ENCODE data around the gene ARHGAP10. TPM values are rescaled to one million over a fixed set of nuclear protein-coding genes. Genes with fewer than 3 reads are reported as not detected.

Gene ARHGAP10
- total RNA-seq, 4 donors from 2014 or later = 26.5 to 117 (median 29.7) TPM

- Histone ChIP-seq H3K4me1 (peaks cover 0 to 29% (median 3%) of the 10 kb centered on the region in 3 donors), H3K4me3 (no peak overlapping the region), H3K27me3 (no peaks in the 10 kb centered on the region), H3K36me3 (peaks cover 0 to 61% (median 0%) of the 10 kb centered on the region in 3 donors), H3K27ac (no peak overlapping the region), H3K9me3 (no peaks in the 10 kb centered on the region)
- intact Hi-C loops (cut with DNase I) = no loop called here
- TF ChIP-seq CTCF (IDR thresholded peaks at IDR 0.05) = no peak
- 72 to 81% methylated on average over 5 of the region's 5 CpGs for WGBS, 2 donors
- no peak for DNase-seq
Measured at GRCh38 chr4:148065075-148065474, 333.2 kb downstream of the ARHGAP10 start.

GRCh38 chr4:148067301-148067916 is 335.5 kb downstream of the ARHGAP10 start:
- H3K9me3 ChIP-seq = no peaks in the 10 kb centered on the region
- H3K4me1 ChIP-seq = peaks cover 0 to 18% (median 3%) of the 10 kb centered on the region in 3 donors
- 89 to 90% methylated on average over 5 of the region's 6 CpGs for WGBS, 2 donors
- DNase-seq = no peak
- H3K27me3 ChIP-seq = no peaks in the 10 kb centered on the region
- no peak overlapping the region for H3K27ac ChIP-seq
- TF ChIP-seq POLR2A (IDR thresholded peaks at IDR 0.05) (no peak), CTCF (IDR thresholded peaks at IDR 0.05) (no peak)
- H3K36me3 ChIP-seq = peaks cover 0 to 81% (median 0%) of the 10 kb centered on the region in 3 donors
- no peak overlapping the region for H3K4me3 ChIP-seq
- intact Hi-C loops (cut with DNase I) = no loop called here

GRCh38 chr4:148068065-148068911 is 336.4 kb downstream of the ARHGAP10 start:
- intact Hi-C loops (cut with DNase I) = no loop called here
- 67 to 79% methylated on average over 8 to 12 of the region's 13 CpGs for WGBS, 2 donors
- DNase-seq = no peak
- Histone ChIP-seq H3K9me3 (no peaks in the 10 kb centered on the region), H3K4me3 (no peak overlapping the region), H3K27ac (no peak overlapping the region), H3K27me3 (no peaks in the 10 kb centered on the region), H3K4me1 (peaks cover 0 to 18% (median 3%) of the 10 kb centered on the region in 3 donors), H3K36me3 (peaks cover 0 to 84% (median 0%) of the 10 kb centered on the region in 3 donors)
- TF ChIP-seq POLR2A (IDR thresholded peaks at IDR 0.05) (no peak), CTCF (IDR thresholded peaks at IDR 0.05) (no peak)

- 91 to 93% methylated on average over 11 of the region's 11 CpGs for WGBS, 2 donors
- Histone ChIP-seq H3K4me1 (peaks cover 0 to 18% (median 3%) of the 10 kb centered on the region in 3 donors), H3K27ac (no peak overlapping the region), H3K36me3 (peaks cover 0 to 84% (median 0%) of the 10 kb centered on the region in 3 donors), H3K27me3 (no peaks in the 10 kb centered on the region), H3K4me3 (no peak overlapping the region), H3K9me3 (peaks cover 0 to 6% (median 5%) of the 10 kb centered on the region in 3 donors)
- DNase-seq = no peak
- intact Hi-C loops (cut with DNase I) = no loop called here
- TF ChIP-seq CTCF (IDR thresholded peaks at IDR 0.05) = no peak
- TF ChIP-seq POLR2A (IDR thresholded peaks at IDR 0.05) = no peak
Measured at GRCh38 chr4:148069086-148069894, 337.4 kb downstream of the ARHGAP10 start.

Measured in esophagus squamous epithelium (tissue), 5 donors.